ENCODE measurements around the gene PTPN1. TPM values are rescaled to one million over a fixed set of nuclear protein-coding genes. Genes with fewer than 3 reads are reported as not detected.

PTPN1 gene
- total RNA-seq, 1 experiment from 2014 or later: 30.8 TPM

DNA sequence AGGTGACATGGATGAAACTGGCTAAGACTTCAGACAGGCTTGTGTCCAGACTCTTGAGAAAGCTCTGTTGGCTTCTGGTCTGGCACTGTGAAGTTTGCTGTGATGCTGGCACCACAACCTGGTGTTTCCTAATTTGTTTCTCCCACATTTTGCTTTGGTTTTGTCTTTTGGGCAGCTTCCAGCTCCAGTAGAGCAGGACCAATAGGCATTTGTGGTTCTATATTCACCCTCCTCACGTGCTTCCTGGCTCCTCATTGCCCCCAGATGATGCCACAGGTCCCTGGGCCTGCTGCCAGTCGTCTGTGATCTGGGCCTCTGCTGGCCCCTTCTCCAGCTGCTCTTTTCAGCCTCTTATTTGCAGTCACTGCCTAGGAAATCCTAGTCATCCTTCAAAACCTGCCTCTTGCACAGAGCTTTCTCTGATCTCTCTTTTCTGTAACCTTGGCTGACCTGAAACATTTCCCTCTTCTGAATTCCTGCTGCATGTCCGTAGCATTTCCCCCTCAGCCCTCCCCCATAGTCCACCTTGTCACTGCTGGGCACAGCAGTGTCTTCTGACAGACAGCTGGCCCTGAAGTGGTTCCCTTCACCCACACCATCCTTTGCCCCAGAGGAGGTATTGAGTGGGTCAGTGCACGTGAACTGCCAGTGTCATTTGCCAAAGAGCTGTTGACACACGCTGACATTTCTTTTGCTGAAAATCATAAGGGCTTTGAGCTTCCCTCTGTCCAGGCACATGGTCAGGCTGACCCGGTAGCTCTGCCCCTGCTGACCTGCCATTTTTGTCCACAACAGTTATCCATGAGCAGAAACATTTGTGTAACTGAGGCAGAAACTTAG lies 63.0 kb downstream of the PTPN1 start:
- H3K27me3 Mint-ChIP-seq (ENCODE audit: low read depth): no peaks in the 10 kb centered on the region
- TF ChIP-seq, protein P1, sequence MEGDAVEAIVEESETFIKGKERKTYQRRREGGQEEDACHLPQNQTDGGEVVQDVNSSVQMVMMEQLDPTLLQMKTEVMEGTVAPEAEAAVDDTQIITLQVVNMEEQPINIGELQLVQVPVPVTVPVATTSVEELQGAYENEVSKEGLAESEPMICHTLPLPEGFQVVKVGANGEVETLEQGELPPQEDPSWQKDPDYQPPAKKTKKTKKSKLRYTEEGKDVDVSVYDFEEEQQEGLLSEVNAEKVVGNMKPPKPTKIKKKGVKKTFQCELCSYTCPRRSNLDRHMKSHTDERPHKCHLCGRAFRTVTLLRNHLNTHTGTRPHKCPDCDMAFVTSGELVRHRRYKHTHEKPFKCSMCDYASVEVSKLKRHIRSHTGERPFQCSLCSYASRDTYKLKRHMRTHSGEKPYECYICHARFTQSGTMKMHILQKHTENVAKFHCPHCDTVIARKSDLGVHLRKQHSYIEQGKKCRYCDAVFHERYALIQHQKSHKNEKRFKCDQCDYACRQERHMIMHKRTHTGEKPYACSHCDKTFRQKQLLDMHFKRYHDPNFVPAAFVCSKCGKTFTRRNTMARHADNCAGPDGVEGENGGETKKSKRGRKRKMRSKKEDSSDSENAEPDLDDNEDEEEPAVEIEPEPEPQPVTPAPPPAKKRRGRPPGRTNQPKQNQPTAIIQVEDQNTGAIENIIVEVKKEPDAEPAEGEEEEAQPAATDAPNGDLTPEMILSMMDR (conservative IDR thresholded peaks at IDR 0.05): no peak
- no peak overlapping the region for H4K8ac ChIP-seq (replicated peaks; ENCODE audit: insufficient read length, low read depth, low read length)
- H3K4me3 Mint-ChIP-seq: no peak overlapping the region
- H3K4me1 Mint-ChIP-seq: peaks cover 2 to 5% of the 10 kb centered on the region in 2 experiments; a peak in 3 of 4 replicates
- no peak overlapping the region for H3K9ac ChIP-seq (ENCODE audit: extremely low read depth, insufficient read length, low read length)
- H3K14ac ChIP-seq (ENCODE audit: insufficient read depth, low read length): no peak overlapping the region
- H3K27ac Mint-ChIP-seq: no peak overlapping the region; a peak in 1 of 7 replicates
- no peaks in the 10 kb centered on the region for H3K9me3 ChIP-seq (ENCODE audit: control insufficient read depth, low read depth, low read length)
- H2BK20ac ChIP-seq (ENCODE audit: low read depth, low read length, poor library complexity, severe bottlenecking): no peak overlapping the region
- H3K4me2 ChIP-seq (ENCODE audit: insufficient read depth, insufficient read length, low read length): no peak overlapping the region
- H2AK5ac ChIP-seq (ENCODE audit: insufficient read length, low read length): no peak overlapping the region
- H2BK120ac ChIP-seq (ENCODE audit: low read depth, low read length, poor library complexity, severe bottlenecking): no peak overlapping the region
- no CpG with 5 or more reads among the region's 6 CpGs for WGBS (ENCODE audit: extremely low coverage, insufficient read length, low lambda C conversion rate)
- no peaks in the 10 kb centered on the region for H3K27me3 ChIP-seq (ENCODE audit: insufficient read depth, low read length)
- no peak overlapping the region for H3K23ac ChIP-seq (ENCODE audit: insufficient read length, low read depth, low read length)
- peaks cover 10 to 47% (median 45%) of the 10 kb centered on the region in 3 experiments; a peak in 6 of 7 replicates for H3K36me3 Mint-ChIP-seq (ENCODE audit: insufficient read depth in 1 of 3, low read depth in 3 of 3)
- no peaks in the 10 kb centered on the region for H3K4me1 ChIP-seq (ENCODE audit: insufficient read depth, low read length)
- H3K79me1 ChIP-seq (ENCODE audit: insufficient read depth, low read depth, low read length, poor library complexity, severe bottlenecking): no peaks in the 10 kb centered on the region
- no peak overlapping the region for H2BK12ac ChIP-seq (ENCODE audit: insufficient read length, low read depth, low read length)
- no peak for DNase-seq
- H2AFZ ChIP-seq (ENCODE audit: low read length): no peak overlapping the region
- no peak overlapping the region for H2BK5ac ChIP-seq (ENCODE audit: insufficient read length, low read length)
- no peak overlapping the region for H4K5ac ChIP-seq (ENCODE audit: insufficient read length, low read depth, low read length)
- H3T11ph ChIP-seq (ENCODE audit: low read length): no peak overlapping the region
- no peak overlapping the region for H4K91ac ChIP-seq (ENCODE audit: insufficient read length, low read depth, low read length)
- no peaks in the 10 kb centered on the region for H4K20me1 ChIP-seq (ENCODE audit: control insufficient read depth, insufficient read depth, insufficient read length)
- no peak overlapping the region for H2BK15ac ChIP-seq (ENCODE audit: low read depth, low read length)
- no peak overlapping the region for H3K18ac ChIP-seq (ENCODE audit: insufficient read length, low read depth, low read length)
- H3K79me2 ChIP-seq (ENCODE audit: insufficient read depth, low read length): no peaks in the 10 kb centered on the region
- no peak overlapping the region for H3K27ac ChIP-seq (ENCODE audit: insufficient read length, low read depth, low read length)
- H3K9me3 Mint-ChIP-seq: no peaks in the 10 kb centered on the region
- H3K56ac ChIP-seq (ENCODE audit: insufficient read length, low read depth, low read length): no peak overlapping the region
- no peaks in the 10 kb centered on the region for H3K23me2 ChIP-seq (ENCODE audit: insufficient read length, low read depth, low read length, poor library complexity, severe bottlenecking)
- no peak overlapping the region for H3K4ac ChIP-seq (ENCODE audit: low read depth, low read length)
